Osteocyte (in vitro differentiated cells): ENCODE data around the gene AMOT. TPM values are rescaled to one million over a fixed set of nuclear protein-coding genes. Genes with fewer than 3 reads are reported as not detected.

Experiments
- DNase-seq: peaks from one replicate; pipeline ENCODE4 v3.0.0; 2021; ENCODE audit warnings: mixed read lengths; ENCODE audit not compliant: unreplicated experiment; ENCODE audit errors: extremely low spot score
- H3K27ac Mint-ChIP-seq: one replicate; pipeline ENCODE4 v1.8.0; 2021; ENCODE audit warnings: mild to moderate bottlenecking, mixed read lengths; ENCODE audit not compliant: unreplicated experiment
- H3K27me3 Mint-ChIP-seq: one replicate; pipeline ENCODE4 v1.8.0; 2021; ENCODE audit warnings: mixed read lengths; ENCODE audit not compliant: unreplicated experiment
- H3K36me3 Mint-ChIP-seq: one replicate; pipeline ENCODE4 v1.8.0; 2021; ENCODE audit warnings: mixed read lengths; ENCODE audit not compliant: unreplicated experiment
- H3K4me1 Mint-ChIP-seq: one replicate; pipeline ENCODE4 v1.8.0; 2021; ENCODE audit warnings: mixed read lengths; ENCODE audit not compliant: unreplicated experiment
- H3K4me3 Mint-ChIP-seq: one replicate; pipeline ENCODE4 v1.8.0; 2021; ENCODE audit warnings: mild to moderate bottlenecking, moderate library complexity, mixed read lengths; ENCODE audit not compliant: unreplicated experiment
- H3K9me3 Mint-ChIP-seq: one replicate; pipeline ENCODE4 v1.8.0; 2021; ENCODE audit warnings: mixed read lengths; ENCODE audit not compliant: unreplicated experiment
- CTCF ChIP-seq: fragments of 200-600 bp; sonication (generic); IDR thresholded peaks from 2 replicates; pipeline ENCODE4 v1.5.0; 2021; ENCODE audit warnings: antibody characterized with exemption, mild to moderate bottlenecking, moderate library complexity
- total RNA-seq: library from RNA; stranded (reverse); gene quantifications from 2 replicates; pipeline ENCODE4 v1.2.1, GENCODE V29; 2021

The AMOT gene
- total RNA-seq, 1 donor from 2014 or later: 7.2 TPM

GRCh38 chrX:112818114-112819007, 22.3 kb downstream of the AMOT start:
- H3K4me3 Mint-ChIP-seq: no peak overlapping the region
- no peak for DNase-seq
- TF ChIP-seq CTCF: no peak
- H3K4me1 Mint-ChIP-seq: peaks cover 7% of the 10 kb centered on the region
- no peaks in the 10 kb centered on the region for H3K27me3 Mint-ChIP-seq
- no peak overlapping the region for H3K27ac Mint-ChIP-seq
- H3K36me3 Mint-ChIP-seq: no peaks in the 10 kb centered on the region
- no peaks in the 10 kb centered on the region for H3K9me3 Mint-ChIP-seq

DNA sequence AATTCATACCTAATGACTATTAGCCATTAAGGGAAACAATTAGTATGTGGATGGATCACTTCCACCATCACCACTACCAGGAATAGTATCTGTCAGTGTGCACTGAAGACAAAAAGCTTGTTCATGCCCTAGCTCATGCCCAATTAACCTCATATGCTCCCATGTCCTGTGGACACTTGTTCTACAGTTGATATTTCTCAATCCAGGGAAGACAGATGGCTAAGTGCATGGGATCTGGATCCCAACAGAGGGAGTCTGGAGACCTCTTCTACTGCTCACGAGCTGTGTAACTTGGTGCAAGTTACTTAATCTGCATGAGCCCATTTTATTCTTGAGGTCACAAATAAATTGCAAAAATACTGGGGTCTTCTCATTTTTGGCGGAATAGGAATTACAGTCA, 23.7 kb downstream of the AMOT start:
- no peak overlapping the region for H3K4me3 Mint-ChIP-seq
- no peak for TF ChIP-seq CTCF
- H3K9me3 Mint-ChIP-seq: no peaks in the 10 kb centered on the region
- H3K27ac Mint-ChIP-seq: no peak overlapping the region
- H3K27me3 Mint-ChIP-seq: no peaks in the 10 kb centered on the region
- H3K36me3 Mint-ChIP-seq: no peaks in the 10 kb centered on the region
- no peak for DNase-seq
- peaks cover 7% of the 10 kb centered on the region for H3K4me1 Mint-ChIP-seq

DNA sequence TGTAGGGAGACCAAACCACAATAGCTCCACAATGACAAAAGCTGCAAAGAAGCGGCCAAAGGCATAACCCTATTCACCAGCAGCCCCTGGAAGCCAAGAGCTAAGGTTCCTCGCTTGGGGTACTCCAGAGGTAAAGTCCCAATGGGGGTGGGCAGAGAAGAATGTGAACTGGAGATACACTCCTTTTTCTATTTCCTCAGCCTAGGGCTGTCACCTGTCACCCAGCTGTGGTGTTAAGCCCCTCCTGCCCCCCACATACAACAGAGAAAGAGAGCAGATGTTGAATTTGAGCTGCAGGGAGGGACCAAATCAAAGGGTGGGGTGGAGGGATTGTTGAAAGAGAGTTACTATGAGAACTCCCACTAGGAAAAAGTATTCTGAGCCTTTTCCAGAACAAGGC, 26.1 kb downstream of the AMOT start:
- Mint-ChIP-seq H3K36me3 (peaks cover 3% of the 10 kb centered on the region), H3K27ac (no peak overlapping the region)

DNA sequence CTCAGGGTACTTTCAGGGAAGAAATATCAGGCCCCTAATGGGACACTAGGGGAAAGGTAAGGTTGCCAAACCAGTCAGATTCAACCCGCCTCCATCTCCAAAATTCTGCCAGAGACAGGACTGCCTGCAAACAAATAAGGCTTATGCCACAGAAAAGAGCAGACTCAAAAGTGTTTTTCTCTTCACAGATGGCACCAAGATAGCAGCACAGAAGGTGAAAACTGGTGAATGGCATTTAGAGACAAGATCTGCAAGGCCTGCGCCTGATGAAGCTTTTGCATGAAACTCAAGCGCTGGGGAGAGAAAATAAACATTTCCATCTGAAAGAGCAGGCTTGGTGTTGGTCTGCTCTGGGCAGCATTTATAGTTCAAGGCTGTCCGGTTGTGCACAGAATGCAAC, 27.9 kb downstream of the AMOT start:
- Mint-ChIP-seq H3K4me1 (no peaks in the 10 kb centered on the region), H3K36me3 (peaks cover 3% of the 10 kb centered on the region), H3K9me3 (no peaks in the 10 kb centered on the region), H3K4me3 (no peak overlapping the region), H3K27me3 (no peaks in the 10 kb centered on the region), H3K27ac (no peak overlapping the region)
- no peak for DNase-seq
- no peak for TF ChIP-seq CTCF

More for the DNA sequence above, 26.1 kb downstream of the AMOT start:
- no peaks in the 10 kb centered on the region for H3K27me3 Mint-ChIP-seq
- DNase-seq: no peak
- H3K9me3 Mint-ChIP-seq: no peaks in the 10 kb centered on the region
- no peak for TF ChIP-seq CTCF
- H3K4me1 Mint-ChIP-seq: peaks cover 4% of the 10 kb centered on the region
- no peak overlapping the region for H3K4me3 Mint-ChIP-seq

DNA sequence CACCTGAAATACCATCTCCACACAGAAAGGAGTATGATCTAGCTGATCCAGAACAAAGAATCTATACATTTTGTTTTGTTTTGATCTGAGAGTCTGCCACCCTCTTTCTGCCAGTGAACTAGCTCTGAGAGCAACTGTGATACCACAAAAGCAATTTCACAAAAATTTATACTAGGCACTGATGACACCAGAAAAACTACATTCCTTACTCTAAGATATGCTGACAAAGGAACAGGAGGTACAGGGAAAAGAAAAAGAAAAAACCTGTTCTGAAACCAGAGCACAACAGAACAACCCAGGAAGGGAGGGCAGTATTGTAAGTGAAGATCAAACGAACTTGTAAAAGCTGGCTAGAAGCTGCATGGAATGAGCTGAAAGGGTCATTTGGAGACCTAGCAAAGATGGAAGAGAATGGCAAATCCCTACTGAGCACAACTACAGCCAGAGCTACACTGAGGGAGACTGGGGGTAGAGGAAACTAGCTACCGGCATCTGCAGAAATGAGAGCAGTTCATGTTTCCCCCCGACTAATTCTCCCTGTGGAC, 31.9 kb downstream of the AMOT start:
- TF ChIP-seq CTCF: no peak
- no peaks in the 10 kb centered on the region for H3K9me3 Mint-ChIP-seq
- H3K4me3 Mint-ChIP-seq: no peak overlapping the region
- no peaks in the 10 kb centered on the region for H3K4me1 Mint-ChIP-seq
- H3K27me3 Mint-ChIP-seq: no peaks in the 10 kb centered on the region
- H3K27ac Mint-ChIP-seq: no peak overlapping the region
- no peak for DNase-seq
- peaks cover 3% of the 10 kb centered on the region for H3K36me3 Mint-ChIP-seq
